Stimulated activated CD4-positive, alpha-beta T cell treated with anti-CD3 and anti-CD28 coated beads, Interleukin-15, amount 100 ng/mL, for 48 hours (primary cell): Measurements from ENCODE around the gene STARD9.
A peak's percentile ranks its signal among the peaks of the same experiment; 100 is the strongest.
"Not testable (repeated sequence)": the region's sequence is repeated elsewhere in the genome, so short reads cannot be mapped to it uniquely, and the experiment has no call there.

ENCODE experiments used
- DNase-seq, 2 donors: peaks; one replicate each; pipeline ENCODE4 v3.0.0-alpha.2; 2020; ENCODE audit warnings: low read depth in 2 of 2

STARD9 gene

GRCh38 chr15:42575188-42576039 is at the start of gene STARD9:
Gene STARD9 (plus strand): TSS chr15:42575606. CDS start chr15:42575716, 110 bp downstream.
- DNase-seq = peak; percentile 93 to 94

- no peak for DNase-seq
Observed at GRCh38 chr15:42528970-42529369, 46.4 kb upstream of the STARD9 start.

- no peak for DNase-seq
Observed at GRCh38 chr15:42533246-42533645, 42.2 kb upstream of the STARD9 start.

GRCh38 chr15:42544853-42545629 is 30.4 kb upstream of the STARD9 start:
- DNase-seq = no peak

GRCh38 chr15:42547918-42548248 is 27.5 kb upstream of the STARD9 start:
- no peak for DNase-seq

- DNase-seq = peak; percentile 76 to 86
Observed at GRCh38 chr15:42548249-42549031, 27.0 kb upstream of the STARD9 start, which contains the start of the genes HAUS2 and LRRC57. Gene HAUS2 (plus strand): TSS chr15:42548838. CDS start chr15:42548873, 35 bp downstream. Gene LRRC57 (minus strand): TSS chr15:42548793. CDS start chr15:42548434, 359 bp downstream.

GRCh38 chr15:42549032-42549491 is 26.3 kb upstream of the STARD9 start:
- peak in 1 of 2 donors; percentile 0 for DNase-seq

GRCh38 chr15:42549741-42550392 is 25.5 kb upstream of the STARD9 start:
- no peak for DNase-seq

GRCh38 chr15:42553554-42553953 is 21.9 kb upstream of the STARD9 start:
- DNase-seq = no peak

GRCh38 chr15:42556550-42557207 is 18.7 kb upstream of the STARD9 start:
- DNase-seq = not testable (repeated sequence)

GRCh38 chr15:42558739-42559138 is 16.7 kb upstream of the STARD9 start:
- no peak for DNase-seq

GRCh38 chr15:42576040-42576594 is 711 bp downstream of the STARD9 start:
- no peak for DNase-seq

- DNase-seq = no peak
Observed at GRCh38 chr15:42576776-42577175, 1.4 kb downstream of the STARD9 start.

- DNase-seq = no peak
Observed at GRCh38 chr15:42577514-42578031, 2.2 kb downstream of the STARD9 start.

- DNase-seq = no peak
Observed at GRCh38 chr15:42578984-42579537, 3.7 kb downstream of the STARD9 start.

- peak; percentile 56 to 74 for DNase-seq
Observed at GRCh38 chr15:42581272-42581730, 5.9 kb downstream of the STARD9 start.

GRCh38 chr15:42582569-42583375 is 7.4 kb downstream of the STARD9 start:
- no peak for DNase-seq

GRCh38 chr15:42584031-42584765 is 8.8 kb downstream of the STARD9 start:
- no peak for DNase-seq
